K562 (cell line): ENCODE data around the gene CRYBB1. TPM values are rescaled to one million over a fixed set of nuclear protein-coding genes. Genes with fewer than 3 reads are reported as not detected.
A peak's percentile ranks its signal among the peaks of the same experiment; 100 is the strongest.

Experiments
- CBFA2T2 ChIP-seq: fragments of 450-650 bp; conservative IDR thresholded peaks from 2 replicates; pipeline ENCODE4 v1.6.1; 2017; ENCODE audit warnings: mild to moderate bottlenecking
- CHCHD3 ChIP-seq: fragments of 250-450 bp; sonication (Bioruptor Pico); IDR thresholded peaks from 2 replicates; pipeline ENCODE4 v2.1.2; 2022; ENCODE audit warnings: mild to moderate bottlenecking
- HDAC3 ChIP-seq: fragments of 450-650 bp; IDR thresholded peaks from 2 replicates; pipeline ENCODE4 v1.6.1; 2018; ENCODE audit warnings: borderline replicate concordance, mild to moderate bottlenecking, moderate library complexity; ENCODE audit not compliant: partially characterized antibody
- NFYB ChIP-seq: IDR thresholded peaks from 2 replicates; pipeline ENCODE4 v1.6.1; 2011; ENCODE audit warnings: mild to moderate bottlenecking, moderate library complexity; ENCODE audit not compliant: insufficient read length; ENCODE audit errors: extremely low read depth
- NUFIP1 ChIP-seq: fragments of 450-650 bp; IDR thresholded peaks from 2 replicates; pipeline ENCODE4 v1.6.1; 2018; ENCODE audit not compliant: partially characterized antibody
- PYGO2 ChIP-seq: fragments of 450-650 bp; IDR thresholded peaks from 2 replicates; pipeline ENCODE4 v1.6.1; 2016; ENCODE audit warnings: mild to moderate bottlenecking, missing genetic modification characterization, moderate library complexity, missing compliant biosample characterization
- SAFB ChIP-seq: fragments of 200-400 bp; formaldehyde crosslinking; IDR thresholded peaks from 2 replicates; pipeline ENCODE4 v1.6.1; 2017; ENCODE audit warnings: low read depth, low read length, borderline replicate concordance
- SIX5 ChIP-seq, 2 experiments: IDR thresholded peaks; 2 replicates each; pipeline ENCODE4 v1.6.1; 2011; ENCODE audit warnings: low read length in 2 of 2, borderline replicate concordance in 1 of 2, low read depth in 1 of 2, mild to moderate bottlenecking in 1 of 2, moderate library complexity in 1 of 2; ENCODE audit not compliant: insufficient read depth in 1 of 2
- SUPT5H ChIP-seq: fragments of 450-650 bp; IDR thresholded peaks from 2 replicates; pipeline ENCODE4 v1.6.1; 2016
- TOE1 ChIP-seq, 2 experiments: fragments of 450-650 bp in 1 of 2; sonication (generic) in 1 of 2; formaldehyde crosslinking in 1 of 2; IDR thresholded peaks; 2 replicates each; pipeline versions ENCODE4 v1.7.1 to v1.8.0; 2016 to 2022; ENCODE audit warnings: borderline replicate concordance in 2 of 2, mild to moderate bottlenecking in 2 of 2, antibody characterized with exemption in 1 of 2, inconsistent platforms in 1 of 2, low read depth in 1 of 2, missing genetic modification reagents in 1 of 2, moderate library complexity in 1 of 2
- ZNF174 ChIP-seq: fragments of 250-450 bp; sonication (Bioruptor Pico); IDR thresholded peaks from 2 replicates; pipeline ENCODE4 v1.4.0; 2020; ENCODE audit warnings: mild to moderate bottlenecking
- ZNF316 ChIP-seq: fragments of 450-650 bp; IDR thresholded peaks from 2 replicates; pipeline ENCODE4 v1.6.1; 2016
- ZNF644 ChIP-seq: fragments of 200-800 bp; sonication (Bioruptor generic); IDR thresholded peaks from 2 replicates; pipeline ENCODE4 v1.6.1; 2016; ENCODE audit warnings: low read depth, missing genetic modification characterization, missing compliant biosample characterization
- polyA plus RNA-seq, 8 experiments: library from polyadenylated mRNA; depleted of rRNA in 4 of 8; stranded (reverse) in 5 of 8; unstranded in 3 of 8; fragments of >200 nt; fragmentation: Nextera tagmentation in 2 of 8; fragmentation: Illumina TruSeq in 1 of 8; extraction: Ambion mirVana in 2 of 8; extraction: Trizol in 1 of 8; gene quantifications; 2 replicates each; pipeline versions ENCODE4 v1.2.1 to v1.2.3, GENCODE V29; 2011 to 2014; ENCODE audit warnings: inconsistent platforms in 1 of 8, missing spikeins in 1 of 8
- total RNA-seq, 7 experiments: library from RNA; depleted of rRNA in 6 of 7; stranded (reverse); fragments of >200 nt in 6 of 7; fragmentation: Illumina TruSeq in 2 of 7; extraction: Trizol in 2 of 7; gene quantifications; 2 replicates each; pipeline versions ENCODE4 v1.2.1 to v1.2.3, GENCODE V29; 2011 to 2021; ENCODE audit warnings: low replicate concordance in 1 of 7
- TF ChIP-seq, protein P1 (sequence below): fragments of 450-650 bp; IDR thresholded peaks from 2 replicates; pipeline ENCODE4 v1.6.1; 2014; ENCODE audit warnings: low read depth, mild to moderate bottlenecking, moderate library complexity, borderline replicate concordance
- TF ChIP-seq, protein P2 (sequence below): sonication (generic); formaldehyde crosslinking; IDR thresholded peaks from 2 replicates; pipeline ENCODE4 v1.5.0; 2020; ENCODE audit warnings: missing genetic modification reagents
- TF ChIP-seq, protein P3 (sequence below), 2 experiments: fragments of 450-650 bp in 1 of 2; IDR thresholded peaks; 2 replicates each; pipeline ENCODE4 v1.6.1; 2011 to 2017; ENCODE audit warnings: low read depth in 2 of 2, antibody characterized with exemption in 1 of 2, borderline replicate concordance in 1 of 2, low read length in 1 of 2, mild to moderate bottlenecking in 1 of 2, mixed read lengths in 1 of 2; ENCODE audit not compliant: control insufficient read depth in 1 of 2
- TF ChIP-seq, protein P4 (sequence below): sonication (generic); formaldehyde crosslinking; IDR thresholded peaks from 2 replicates; pipeline ENCODE4 v1.8.1; 2023; ENCODE audit warnings: mild to moderate bottlenecking, missing genetic modification reagents
- TF ChIP-seq, protein P5 (sequence below): fragments of 450-650 bp; formaldehyde crosslinking; IDR thresholded peaks from 2 replicates; pipeline ENCODE4 v1.4.0; 2020; ENCODE audit warnings: mild to moderate bottlenecking, mixed read lengths

The CRYBB1 gene
- total and polyA plus RNA-seq, 9 of the 15 experiments (the other 6 are each of a cell fraction or from before 2014, with no cell fraction given) = 0.16 to 0.45 (median 0.33) TPM; not detected in 2

DNA sequence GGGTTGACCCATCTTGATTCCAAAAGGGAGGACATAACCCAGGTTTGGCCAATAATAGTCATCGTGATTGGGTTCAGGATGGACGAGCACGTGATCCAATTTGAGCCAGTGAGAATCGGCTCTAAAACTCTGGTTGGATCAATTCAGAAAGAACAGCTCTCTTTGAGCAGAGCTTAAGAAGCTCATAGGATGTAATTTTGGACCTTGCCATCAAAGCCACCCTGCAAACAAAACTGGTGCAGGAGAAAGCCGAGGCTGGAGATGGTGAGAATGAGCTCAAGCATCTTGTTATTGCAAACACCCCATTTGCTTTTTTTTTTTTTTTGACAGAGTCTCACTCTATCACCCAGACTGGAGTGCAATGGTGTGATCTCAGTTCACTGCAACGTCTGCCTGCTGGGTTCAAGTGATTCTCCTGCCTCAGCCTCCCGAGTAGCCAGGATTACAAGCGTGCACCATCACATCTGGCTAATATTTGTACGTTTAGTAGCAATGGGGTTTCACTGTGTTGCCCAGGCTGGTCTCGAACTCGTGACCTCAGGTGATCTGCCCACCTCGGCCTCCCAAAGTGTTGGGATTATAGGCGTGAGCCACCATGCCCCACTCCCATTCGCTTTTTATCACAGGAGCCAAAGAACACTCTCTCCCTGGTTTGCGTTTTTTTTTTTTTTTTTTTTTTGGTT lies 25.7 kb upstream of the CRYBB1 start (continued):
- TF ChIP-seq SAFB (no peak), CHCHD3 (CRISPR knock-in tag) (no peak), ZNF174 (CRISPR knock-in tag) (no peak), NFYB (no peak), SUPT5H (no peak), SIX5 (IDR thresholded peaks at IDR 0.05; ENCODE audit: borderline replicate concordance in 1 of 2, insufficient read depth in 1 of 2, low read depth in 1 of 2, low read length in 2 of 2) (no peak), HDAC3 (no peak), ZNF316 (no peak), ZNF644 (tag) (no peak), PYGO2 (no peak), CBFA2T2 (0 out of 2 replicates have a peak, but pooled peaks have one; percentile 21), TOE1 (IDR thresholded peaks at IDR 0.05; ENCODE audit: borderline replicate concordance) (peak; percentile 72; the same call in 1 of the 2 replicates), TOE1 (CRISPR knock-in tag; IDR thresholded peaks at IDR 0.05; ENCODE audit: borderline replicate concordance, low read depth) (no peak), NUFIP1 (no peak)
- TF ChIP-seq, protein P1, sequence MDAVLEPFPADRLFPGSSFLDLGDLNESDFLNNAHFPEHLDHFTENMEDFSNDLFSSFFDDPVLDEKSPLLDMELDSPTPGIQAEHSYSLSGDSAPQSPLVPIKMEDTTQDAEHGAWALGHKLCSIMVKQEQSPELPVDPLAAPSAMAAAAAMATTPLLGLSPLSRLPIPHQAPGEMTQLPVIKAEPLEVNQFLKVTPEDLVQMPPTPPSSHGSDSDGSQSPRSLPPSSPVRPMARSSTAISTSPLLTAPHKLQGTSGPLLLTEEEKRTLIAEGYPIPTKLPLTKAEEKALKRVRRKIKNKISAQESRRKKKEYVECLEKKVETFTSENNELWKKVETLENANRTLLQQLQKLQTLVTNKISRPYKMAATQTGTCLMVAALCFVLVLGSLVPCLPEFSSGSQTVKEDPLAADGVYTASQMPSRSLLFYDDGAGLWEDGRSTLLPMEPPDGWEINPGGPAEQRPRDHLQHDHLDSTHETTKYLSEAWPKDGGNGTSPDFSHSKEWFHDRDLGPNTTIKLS = no peak
- TF ChIP-seq, protein P2, sequence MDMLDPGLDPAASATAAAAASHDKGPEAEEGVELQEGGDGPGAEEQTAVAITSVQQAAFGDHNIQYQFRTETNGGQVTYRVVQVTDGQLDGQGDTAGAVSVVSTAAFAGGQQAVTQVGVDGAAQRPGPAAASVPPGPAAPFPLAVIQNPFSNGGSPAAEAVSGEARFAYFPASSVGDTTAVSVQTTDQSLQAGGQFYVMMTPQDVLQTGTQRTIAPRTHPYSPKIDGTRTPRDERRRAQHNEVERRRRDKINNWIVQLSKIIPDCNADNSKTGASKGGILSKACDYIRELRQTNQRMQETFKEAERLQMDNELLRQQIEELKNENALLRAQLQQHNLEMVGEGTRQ = peak; percentile 78
- TF ChIP-seq, protein P3, sequence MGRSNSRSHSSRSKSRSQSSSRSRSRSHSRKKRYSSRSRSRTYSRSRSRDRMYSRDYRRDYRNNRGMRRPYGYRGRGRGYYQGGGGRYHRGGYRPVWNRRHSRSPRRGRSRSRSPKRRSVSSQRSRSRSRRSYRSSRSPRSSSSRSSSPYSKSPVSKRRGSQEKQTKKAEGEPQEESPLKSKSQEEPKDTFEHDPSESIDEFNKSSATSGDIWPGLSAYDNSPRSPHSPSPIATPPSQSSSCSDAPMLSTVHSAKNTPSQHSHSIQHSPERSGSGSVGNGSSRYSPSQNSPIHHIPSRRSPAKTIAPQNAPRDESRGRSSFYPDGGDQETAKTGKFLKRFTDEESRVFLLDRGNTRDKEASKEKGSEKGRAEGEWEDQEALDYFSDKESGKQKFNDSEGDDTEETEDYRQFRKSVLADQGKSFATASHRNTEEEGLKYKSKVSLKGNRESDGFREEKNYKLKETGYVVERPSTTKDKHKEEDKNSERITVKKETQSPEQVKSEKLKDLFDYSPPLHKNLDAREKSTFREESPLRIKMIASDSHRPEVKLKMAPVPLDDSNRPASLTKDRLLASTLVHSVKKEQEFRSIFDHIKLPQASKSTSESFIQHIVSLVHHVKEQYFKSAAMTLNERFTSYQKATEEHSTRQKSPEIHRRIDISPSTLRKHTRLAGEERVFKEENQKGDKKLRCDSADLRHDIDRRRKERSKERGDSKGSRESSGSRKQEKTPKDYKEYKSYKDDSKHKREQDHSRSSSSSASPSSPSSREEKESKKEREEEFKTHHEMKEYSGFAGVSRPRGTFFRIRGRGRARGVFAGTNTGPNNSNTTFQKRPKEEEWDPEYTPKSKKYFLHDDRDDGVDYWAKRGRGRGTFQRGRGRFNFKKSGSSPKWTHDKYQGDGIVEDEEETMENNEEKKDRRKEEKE (IDR thresholded peaks at IDR 0.05; ENCODE audit: borderline replicate concordance in 1 of 2, control insufficient read depth in 1 of 2, low read depth in 2 of 2, low read length in 1 of 2) = no peak
- TF ChIP-seq, protein P4, sequence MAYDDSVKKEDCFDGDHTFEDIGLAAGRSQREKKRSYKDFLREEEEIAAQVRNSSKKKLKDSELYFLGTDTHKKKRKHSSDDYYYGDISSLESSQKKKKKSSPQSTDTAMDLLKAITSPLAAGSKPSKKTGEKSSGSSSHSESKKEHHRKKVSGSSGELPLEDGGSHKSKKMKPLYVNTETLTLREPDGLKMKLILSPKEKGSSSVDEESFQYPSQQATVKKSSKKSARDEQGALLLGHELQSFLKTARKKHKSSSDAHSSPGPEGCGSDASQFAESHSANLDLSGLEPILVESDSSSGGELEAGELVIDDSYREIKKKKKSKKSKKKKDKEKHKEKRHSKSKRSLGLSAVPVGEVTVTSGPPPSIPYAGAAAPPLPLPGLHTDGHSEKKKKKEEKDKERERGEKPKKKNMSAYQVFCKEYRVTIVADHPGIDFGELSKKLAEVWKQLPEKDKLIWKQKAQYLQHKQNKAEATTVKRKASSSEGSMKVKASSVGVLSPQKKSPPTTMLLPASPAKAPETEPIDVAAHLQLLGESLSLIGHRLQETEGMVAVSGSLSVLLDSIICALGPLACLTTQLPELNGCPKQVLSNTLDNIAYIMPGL (CRISPR knock-in tag) = no peak
- TF ChIP-seq, protein P5, sequence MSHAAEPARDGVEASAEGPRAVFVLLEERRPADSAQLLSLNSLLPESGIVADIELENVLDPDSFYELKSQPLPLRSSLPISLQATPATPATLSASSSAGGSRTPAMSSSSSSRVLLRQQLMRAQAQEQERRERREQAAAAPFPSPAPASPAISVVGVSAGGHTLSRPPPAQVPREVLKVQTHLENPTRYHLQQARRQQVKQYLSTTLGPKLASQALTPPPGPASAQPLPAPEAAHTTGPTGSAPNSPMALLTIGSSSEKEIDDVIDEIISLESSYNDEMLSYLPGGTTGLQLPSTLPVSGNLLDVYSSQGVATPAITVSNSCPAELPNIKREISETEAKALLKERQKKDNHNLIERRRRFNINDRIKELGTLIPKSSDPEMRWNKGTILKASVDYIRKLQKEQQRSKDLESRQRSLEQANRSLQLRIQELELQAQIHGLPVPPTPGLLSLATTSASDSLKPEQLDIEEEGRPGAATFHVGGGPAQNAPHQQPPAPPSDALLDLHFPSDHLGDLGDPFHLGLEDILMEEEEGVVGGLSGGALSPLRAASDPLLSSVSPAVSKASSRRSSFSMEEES (CRISPR knock-in tag) = peak; percentile 85
